HG03354 (cell line): Measurements from ENCODE around the gene KCNK15.
"Not testable (repeated sequence)": the region's sequence is repeated elsewhere in the genome, so short reads cannot be mapped to it uniquely, and the experiment has no call there.

Experiments
- ATAC-seq: cut with Tn5 transposase; IDR thresholded peaks from one replicate; pipeline ENCODE4 v1.9.1; 2021; ENCODE audit warnings: mild to moderate bottlenecking; ENCODE audit not compliant: unreplicated experiment, poor library complexity, severe bottlenecking

Gene KCNK15

GRCh38 chr20:44752099-44752931 is 6.7 kb downstream of the KCNK15 start:
- no peak for ATAC-seq

GRCh38 chr20:44754554-44754953 is 8.9 kb downstream of the KCNK15 start:
- no peak for ATAC-seq

- no peak for ATAC-seq
These were observed 10.5 kb downstream of the KCNK15 start for GRCh38 chr20:44756011-44756688.

- no peak for ATAC-seq
These were observed 11.3 kb downstream of the KCNK15 start for GRCh38 chr20:44756956-44757355.

- no peak for ATAC-seq
These were observed 12.8 kb downstream of the KCNK15 start for GRCh38 chr20:44758247-44759101.

- no peak for ATAC-seq
These were observed 13.9 kb downstream of the KCNK15 start for GRCh38 chr20:44759595-44759994.

- ATAC-seq, result no peak
These were observed 15.8 kb downstream of the KCNK15 start for GRCh38 chr20:44761423-44761822.

- ATAC-seq, result no peak
These were observed 16.9 kb downstream of the KCNK15 start for GRCh38 chr20:44762466-44763140.

GRCh38 chr20:44763798-44764197 is 18.1 kb downstream of the KCNK15 start:
- ATAC-seq, result not testable (repeated sequence)

- no peak for ATAC-seq
These were observed 19.4 kb downstream of the KCNK15 start for GRCh38 chr20:44765091-44765490.

- no peak for ATAC-seq
These were observed 20.2 kb downstream of the KCNK15 start for GRCh38 chr20:44765701-44766347.

- ATAC-seq, result no peak
These were observed 22.6 kb downstream of the KCNK15 start for GRCh38 chr20:44768256-44768655.

- no peak for ATAC-seq
These were observed 23.3 kb downstream of the KCNK15 start for GRCh38 chr20:44768854-44769480.

- ATAC-seq, result no peak
These were observed 23.8 kb downstream of the KCNK15 start for GRCh38 chr20:44769481-44769863.

- ATAC-seq, result no peak
These were observed 25.0 kb downstream of the KCNK15 start for GRCh38 chr20:44770484-44771171.

- no peak for ATAC-seq
These were observed 25.5 kb downstream of the KCNK15 start for GRCh38 chr20:44771172-44771535.

GRCh38 chr20:44772636-44773035 is 27.0 kb downstream of the KCNK15 start:
- ATAC-seq, result no peak

- no peak for ATAC-seq
These were observed 27.6 kb downstream of the KCNK15 start for GRCh38 chr20:44773070-44773829.
